ENCODE measurements around the gene PPP1CC.

GRCh38 chr12:110739488-110739887 is 3.2 kb downstream of the PPP1CC start:
- TF ChIP-seq GATA3 (IDR thresholded peaks at IDR 0.05; ENCODE audit: low read depth, low read length) (no peak), GATA2 (IDR thresholded peaks at IDR 0.05; ENCODE audit: low read depth, low read length) (no peak)

All from SH-SY5Y (cell line).